ENCODE data around the gene TCAIM. TPM values are rescaled to one million over a fixed set of nuclear protein-coding genes. Genes with fewer than 3 reads are reported as not detected.
"Not testable (repeated sequence)": the region's sequence is repeated elsewhere in the genome, so short reads cannot be mapped to it uniquely, and the experiment has no call there.

TCAIM gene
- total RNA-seq, 1 donor from 2014 or later, result 30.2 TPM

DNA sequence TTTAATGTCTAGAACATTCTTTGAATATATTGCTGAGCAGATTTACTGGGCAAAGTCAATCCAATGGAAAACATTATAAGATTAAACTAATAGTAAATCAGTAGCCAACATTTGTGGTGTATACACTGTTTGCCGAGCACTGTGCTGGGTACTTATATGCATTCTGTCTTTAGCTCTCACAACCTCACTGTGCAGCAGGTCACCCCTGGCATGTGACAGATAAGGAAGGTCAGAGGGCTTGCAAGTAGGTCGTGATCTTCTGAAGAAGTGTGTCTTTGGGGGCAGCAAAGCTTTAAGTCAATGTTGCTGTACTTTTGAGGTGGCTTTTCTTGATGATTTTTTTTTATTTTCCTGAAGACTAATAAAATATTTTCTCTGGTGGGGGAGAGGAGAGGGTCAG lies 62.2 kb downstream of the TCAIM start:
- ATAC-seq (ENCODE audit: poor library complexity) (no peak), DNase-seq (no peak)
- intact Hi-C loops (cut with DNase I), result no loop called here

GRCh38 chr3:44402548-44402947 lies 64.0 kb downstream of the TCAIM start:
- DNase-seq (no peak), ATAC-seq (ENCODE audit: poor library complexity) (peak; percentile 74)
- intact Hi-C loops (cut with DNase I), result no loop called here

DNA sequence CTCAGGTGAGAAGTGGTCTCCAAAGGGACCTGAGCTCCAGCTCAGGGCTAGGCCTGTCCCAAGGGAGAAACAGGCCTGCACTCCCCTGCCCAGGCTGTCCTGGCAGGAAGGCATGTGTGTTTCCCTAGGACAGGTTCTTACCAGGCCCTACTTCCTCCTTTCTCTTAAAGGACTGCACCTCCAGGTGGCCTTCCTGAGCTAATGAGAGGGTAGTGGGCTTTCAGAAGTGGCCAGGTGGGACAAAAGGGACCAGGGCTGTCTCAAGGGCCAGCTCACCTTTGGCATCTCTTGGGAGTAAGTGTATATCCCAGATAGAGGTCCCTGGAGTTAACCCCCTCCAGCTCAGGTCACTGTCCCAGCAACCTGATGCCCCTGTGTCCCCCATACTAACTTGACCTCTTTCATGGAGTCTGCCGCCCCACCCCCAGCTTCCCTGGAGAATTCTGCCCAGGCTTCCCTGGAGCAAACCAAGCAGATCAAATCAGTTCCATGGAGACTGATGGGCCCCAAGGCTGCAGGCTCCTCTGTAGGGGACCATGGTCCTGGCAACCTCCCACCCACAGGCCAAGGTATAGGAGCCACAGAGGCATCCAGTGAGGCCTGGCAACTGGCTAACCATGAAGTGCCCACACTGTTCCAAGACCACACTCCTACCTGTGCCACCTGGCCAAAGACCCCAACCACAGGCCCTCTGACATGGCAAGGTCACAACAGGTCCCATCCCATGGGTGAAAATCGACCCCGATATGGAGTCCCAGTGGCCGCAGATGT lies 71.3 kb downstream of the TCAIM start:
- intact Hi-C loops (cut with DNase I), result no loop called here
- ATAC-seq (ENCODE audit: poor library complexity), result no peak
- no peak for DNase-seq

DNA sequence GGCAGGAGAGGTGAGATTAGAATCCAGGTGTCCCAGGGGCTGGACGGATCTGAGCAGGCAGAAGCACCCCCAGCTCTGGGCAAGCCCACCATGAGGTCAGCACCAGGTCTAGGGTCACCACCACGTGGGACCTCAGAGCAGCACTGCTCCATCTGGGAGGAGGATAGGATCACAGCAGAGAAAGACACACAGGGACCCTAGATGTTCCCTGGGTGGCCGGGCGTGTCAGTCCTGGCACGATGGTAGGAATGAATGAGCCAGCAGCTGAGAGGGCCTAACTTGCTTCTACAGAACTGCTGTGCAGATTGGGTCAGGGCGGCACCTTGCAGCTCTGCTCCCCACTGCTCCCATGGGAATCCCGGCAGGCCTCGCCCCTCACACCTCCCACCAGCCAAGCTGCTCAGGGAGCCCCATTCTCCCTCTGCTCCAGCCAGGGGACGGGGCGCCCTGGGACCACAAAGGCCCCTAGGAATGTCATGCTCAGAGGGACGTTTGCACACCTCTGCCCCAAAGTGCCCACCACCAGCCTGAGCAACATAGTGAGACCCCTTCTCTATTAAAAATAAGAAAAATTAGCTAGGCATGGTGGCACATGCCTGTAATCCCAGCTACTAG lies 72.6 kb downstream of the TCAIM start:
- no peak for ATAC-seq (ENCODE audit: poor library complexity)
- intact Hi-C loops (cut with DNase I), result no loop called here
- no peak for DNase-seq

- no peak for DNase-seq
- intact Hi-C loops (cut with DNase I), result no loop called here
- ATAC-seq (ENCODE audit: poor library complexity), result no peak
Observed at GRCh38 chr3:44412365-44412764, 73.8 kb downstream of the TCAIM start.

DNA sequence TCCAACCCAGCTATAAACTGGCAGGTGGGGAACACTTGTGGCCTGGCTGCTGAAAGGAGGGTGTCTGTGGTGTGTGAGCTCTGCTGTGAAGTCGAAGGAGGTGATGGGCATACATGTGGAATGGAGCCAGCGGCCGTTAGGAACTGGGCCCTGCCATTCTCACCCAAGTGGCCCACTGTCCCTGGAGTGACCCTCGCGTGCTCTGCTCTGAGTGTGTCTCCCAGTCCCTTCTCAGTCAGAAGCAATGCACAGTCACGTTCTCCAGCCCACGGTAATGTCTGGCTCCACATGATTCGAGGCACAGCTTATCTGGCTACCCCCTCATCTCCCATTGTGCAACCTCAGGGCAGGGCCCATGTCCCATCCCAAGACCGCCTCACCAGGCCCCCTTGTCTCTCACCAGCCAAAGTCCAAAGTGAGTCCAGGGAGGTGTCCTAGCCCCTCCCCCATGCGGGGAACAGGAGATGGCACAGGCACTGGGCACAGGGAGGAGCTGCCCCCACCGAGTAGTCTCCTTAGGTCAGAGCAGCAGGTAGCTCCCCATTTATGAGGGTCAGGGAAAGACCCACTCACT lies 76.0 kb downstream of the TCAIM start:
- intact Hi-C loops (cut with DNase I), result no loop called here
- ATAC-seq (ENCODE audit: poor library complexity) (no peak), DNase-seq (no peak)

DNA sequence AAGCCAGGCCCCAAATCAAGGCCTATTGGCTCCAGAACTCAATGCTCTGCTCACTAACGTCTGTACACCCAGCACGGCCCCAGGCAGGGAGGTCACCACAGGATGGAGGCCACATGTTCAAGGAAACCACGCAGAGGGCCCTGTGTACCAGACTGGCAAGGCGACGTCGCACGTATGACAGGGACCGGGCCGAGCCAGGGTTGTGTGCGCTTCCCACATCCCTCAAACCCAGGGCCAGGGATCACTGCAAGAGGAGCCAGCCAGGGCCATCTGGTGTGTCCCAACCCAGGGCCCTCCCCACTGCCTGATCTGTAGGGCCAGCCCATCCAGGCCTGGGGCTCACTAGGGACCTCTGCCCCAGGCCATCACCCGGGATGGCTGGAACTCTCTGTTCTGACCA lies 76.9 kb downstream of the TCAIM start:
- DNase-seq, result no peak
- ATAC-seq (ENCODE audit: poor library complexity), result no peak
- intact Hi-C loops (cut with DNase I), result no loop called here

- ATAC-seq (ENCODE audit: poor library complexity) (no peak), DNase-seq (no peak)
- intact Hi-C loops (cut with DNase I), result no loop called here
Observed at GRCh38 chr3:44416031-44417030, 77.8 kb downstream of the TCAIM start.

- intact Hi-C loops (cut with DNase I); ATAC-seq (ENCODE audit: poor library complexity); DNase-seq: not testable (repeated sequence)
Observed at GRCh38 chr3:44418118-44418517, 79.6 kb downstream of the TCAIM start.

DNA sequence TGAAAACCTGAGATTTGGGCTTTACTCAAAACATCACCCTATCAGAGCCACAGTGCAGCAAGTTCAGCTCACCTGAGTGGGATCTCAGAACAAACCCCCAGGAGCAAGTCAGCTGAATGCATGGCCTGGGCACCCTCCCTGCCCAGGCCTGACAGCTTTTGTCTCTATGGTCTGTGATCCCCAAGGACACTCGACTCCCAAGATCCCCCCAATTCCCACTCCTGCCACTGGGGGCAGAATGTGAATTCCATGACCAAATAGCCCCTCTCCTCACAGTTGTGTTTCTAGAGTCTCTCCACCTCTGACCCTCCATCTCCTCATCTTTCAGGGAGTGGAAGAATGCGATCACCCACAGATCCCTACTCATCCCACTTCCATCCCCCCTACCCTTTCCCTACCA lies 80.0 kb downstream of the TCAIM start:
- no peak for DNase-seq
- ATAC-seq (ENCODE audit: poor library complexity), result no peak
- intact Hi-C loops (cut with DNase I), result no loop called here

- ATAC-seq (ENCODE audit: poor library complexity) (no peak), DNase-seq (no peak)
- intact Hi-C loops (cut with DNase I), result no loop called here
Observed at GRCh38 chr3:44419116-44419922, 80.8 kb downstream of the TCAIM start.

DNA sequence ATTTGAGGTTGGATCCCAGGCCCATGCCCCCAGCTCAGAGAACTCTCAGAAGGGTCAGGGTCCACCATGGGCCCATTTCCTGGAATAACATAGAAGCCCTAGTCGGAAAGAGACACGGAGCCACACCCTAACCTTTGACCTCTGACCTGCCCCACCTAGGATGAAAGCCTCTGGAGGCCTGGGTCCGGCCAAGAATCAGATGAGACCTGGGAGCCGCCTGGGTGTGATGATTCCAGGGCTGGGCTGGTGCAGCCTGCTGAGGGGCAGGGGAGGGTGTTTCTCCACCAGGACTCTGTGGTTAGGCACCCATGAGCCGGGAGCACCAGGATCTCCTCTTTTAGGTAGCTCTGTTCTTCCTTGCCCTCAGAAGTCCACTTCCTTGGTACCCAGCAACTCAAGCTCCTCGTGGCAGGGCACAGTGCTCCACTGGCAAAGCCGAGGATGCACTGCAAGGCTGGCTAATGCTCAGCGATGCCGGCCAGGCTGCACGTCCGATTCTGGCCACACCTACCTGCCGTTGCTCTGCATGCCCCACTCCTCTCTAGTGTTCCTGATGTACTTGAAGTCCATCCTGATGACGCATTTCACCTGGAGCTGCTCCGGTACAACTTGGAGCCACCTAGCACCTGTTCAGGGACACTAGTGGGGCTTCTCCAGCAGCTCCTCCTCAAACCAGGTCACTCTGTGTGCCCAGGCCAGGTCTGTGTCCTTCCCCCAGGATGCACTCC lies 81.5 kb downstream of the TCAIM start:
- DNase-seq (no peak), ATAC-seq (ENCODE audit: poor library complexity) (no peak)
- intact Hi-C loops (cut with DNase I), result no loop called here

DNA sequence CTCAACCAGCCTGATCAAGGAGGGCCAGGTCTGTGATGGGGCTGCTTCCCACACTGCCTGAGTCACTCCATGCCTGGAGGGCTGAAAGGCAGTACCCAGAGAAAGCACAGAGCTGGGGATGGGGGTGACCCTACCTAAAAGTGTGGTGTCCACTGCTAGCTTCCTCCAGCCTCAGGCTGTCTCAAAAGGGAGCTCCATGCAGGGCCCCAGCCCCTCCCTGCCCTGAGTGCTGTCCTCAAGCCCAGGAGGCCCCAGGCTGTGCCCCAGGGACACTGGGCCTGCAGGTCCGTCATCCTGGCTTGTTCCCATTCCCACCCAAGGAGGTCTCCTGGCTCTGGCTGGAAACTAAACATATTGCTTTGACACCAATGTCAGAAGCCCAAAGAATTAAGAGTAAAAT lies 82.1 kb downstream of the TCAIM start:
- ATAC-seq (ENCODE audit: poor library complexity), result no peak

DNA sequence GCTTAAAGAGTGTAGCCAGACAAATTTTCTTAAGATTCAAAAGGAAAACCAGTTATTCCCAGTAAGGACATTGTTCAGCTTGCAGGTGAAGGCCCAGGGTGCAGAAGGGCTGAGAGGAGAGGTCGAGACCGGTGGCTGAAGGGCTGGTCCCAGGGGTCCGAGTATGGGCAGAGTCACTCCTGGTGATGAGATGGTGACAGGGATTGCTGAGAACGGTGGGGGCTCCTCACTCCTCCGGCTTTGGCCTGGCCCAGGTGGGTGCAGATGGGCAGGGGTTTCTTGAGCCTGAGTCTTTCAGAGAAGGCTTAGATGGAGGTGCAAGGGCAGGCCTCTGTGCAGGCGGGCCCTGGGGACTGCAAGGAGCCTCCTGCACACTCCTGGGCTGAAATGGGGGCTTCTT lies 82.7 kb downstream of the TCAIM start:
- intact Hi-C loops (cut with DNase I), result no loop called here
- ATAC-seq (ENCODE audit: poor library complexity), result no peak
- no peak for DNase-seq

More for the DNA sequence above, 82.1 kb downstream of the TCAIM start:
- no peak for DNase-seq
- intact Hi-C loops (cut with DNase I), result no loop called here

DNA sequence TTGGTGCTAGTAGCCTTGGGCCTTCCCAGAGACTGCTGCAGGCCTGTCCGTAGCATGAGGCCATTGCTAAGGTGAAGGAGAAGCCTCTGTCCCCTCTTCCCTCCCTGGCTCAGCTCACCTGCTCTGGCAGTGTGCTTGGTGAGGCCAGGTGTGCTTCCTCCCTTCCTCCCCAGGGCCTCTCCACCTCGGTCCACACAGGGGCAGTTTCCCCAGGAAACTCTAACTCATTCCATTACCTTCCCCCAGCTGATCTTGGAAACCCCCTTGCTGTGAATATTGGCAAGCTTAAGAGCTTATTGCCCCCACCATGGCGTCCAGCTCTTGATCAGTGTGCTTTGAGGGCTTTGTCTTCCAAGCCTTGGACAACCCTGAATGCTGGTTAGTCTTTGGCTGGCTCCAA lies 86.2 kb downstream of the TCAIM start:
- DNase-seq, result no peak
- intact Hi-C loops (cut with DNase I), result no loop called here
- no peak for ATAC-seq (ENCODE audit: poor library complexity)

- intact Hi-C loops (cut with DNase I), result no loop called here
- no peak for DNase-seq
- ATAC-seq (ENCODE audit: poor library complexity), result no peak
Observed at GRCh38 chr3:44427683-44428082, 89.1 kb downstream of the TCAIM start.

GRCh38 chr3:44428910-44429309 lies 90.3 kb downstream of the TCAIM start:
- DNase-seq, result no peak
- no peak for ATAC-seq (ENCODE audit: poor library complexity)
- intact Hi-C loops (cut with DNase I), result no loop called here

DNA sequence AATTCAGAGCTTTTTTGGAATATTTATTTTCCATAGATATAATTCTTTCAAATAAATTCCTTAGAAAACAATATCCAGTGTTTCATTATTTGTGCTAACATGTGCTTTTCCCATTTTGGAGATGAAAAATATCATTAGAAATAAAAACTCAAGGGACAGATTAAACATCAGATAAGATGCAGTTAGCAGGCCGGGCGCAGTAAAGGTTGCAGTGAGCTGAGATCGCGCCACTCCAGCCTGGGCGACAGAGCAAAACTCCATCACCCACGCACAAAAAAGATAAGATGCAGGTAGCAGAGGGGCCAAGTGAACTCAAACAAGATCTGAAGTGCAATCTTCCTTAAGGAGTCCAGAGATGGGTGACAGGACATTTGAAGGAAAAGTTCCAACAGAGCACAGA lies 90.9 kb downstream of the TCAIM start:
- intact Hi-C loops (cut with DNase I), result no loop called here
- ATAC-seq (ENCODE audit: poor library complexity) (no peak), DNase-seq (no peak)
